Dedifferentiated amniotic fluid mesenchymal stem cell (primary cell): ENCODE results near the gene MGLL.

Experiments
- DNase-seq: peaks from one replicate; pipeline ENCODE4 v3.0.0-alpha.2; 2016; ENCODE audit errors: extremely low spot score

MGLL gene

GRCh38 chr3:127822041-127822681, at the start of gene MGLL:
MGLL (minus strand) TSS chr3:127822515; CDS start chr3:127822318, 197 bp downstream.
- DNase-seq: peak; percentile 31

DNA sequence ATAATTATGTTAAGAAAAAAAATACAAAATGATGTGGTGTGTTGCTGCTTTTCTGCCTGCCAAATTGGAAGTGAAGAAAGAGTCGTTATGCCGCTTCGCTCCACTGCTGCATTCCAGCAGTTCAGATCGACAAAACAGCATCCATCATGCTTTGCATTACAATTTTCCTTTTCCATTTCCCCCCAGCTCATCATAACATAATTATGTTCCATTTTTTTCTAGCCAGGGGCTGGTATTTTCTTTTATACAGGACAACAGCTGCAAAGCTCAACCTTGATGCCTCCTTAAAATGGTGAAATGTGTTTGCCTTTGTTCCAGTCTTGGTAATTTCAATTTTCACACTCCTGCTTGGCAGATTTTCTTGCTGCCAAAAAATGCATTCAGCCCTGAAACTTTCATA, 47.8 kb upstream of the MGLL start:
- no peak for DNase-seq

DNA sequence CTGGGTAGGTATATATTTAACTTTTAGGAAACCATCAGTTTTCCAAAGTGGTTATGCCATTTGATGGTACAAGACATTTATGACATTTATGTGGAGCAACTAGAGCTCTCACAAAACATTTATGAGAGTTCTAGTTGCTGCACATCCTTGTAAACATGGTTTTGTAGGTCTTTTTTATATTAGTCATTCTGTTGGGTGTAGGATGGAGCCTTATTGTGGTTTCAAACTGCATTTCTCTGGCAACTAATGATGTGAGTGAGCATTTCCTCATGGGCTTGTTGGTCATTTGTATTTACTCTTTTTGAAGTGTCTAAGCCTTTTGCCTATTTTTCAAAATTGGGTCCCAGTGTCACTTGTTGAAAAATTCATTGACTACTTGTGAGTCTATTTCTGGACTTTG, 45.7 kb upstream of the MGLL start:
- DNase-seq: no peak

DNA sequence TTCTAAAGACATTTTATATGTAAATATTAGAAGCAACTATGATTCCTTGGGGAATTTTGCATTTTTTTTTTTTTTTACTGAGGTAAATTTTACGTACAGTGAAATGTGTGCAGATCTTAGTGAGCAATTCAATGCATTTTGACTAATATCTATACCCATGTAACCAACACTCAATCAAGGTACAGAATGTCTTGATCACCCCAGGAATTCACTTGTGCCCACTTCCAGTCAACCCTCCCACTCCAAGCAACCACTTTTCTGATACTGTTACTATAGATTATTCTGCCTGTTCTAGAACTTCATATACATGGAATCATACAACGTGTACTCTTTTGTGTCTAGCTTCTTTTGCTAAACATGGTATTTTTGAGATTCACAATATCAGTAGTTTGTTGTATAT, 45.1 kb upstream of the MGLL start:
- no peak for DNase-seq

DNA sequence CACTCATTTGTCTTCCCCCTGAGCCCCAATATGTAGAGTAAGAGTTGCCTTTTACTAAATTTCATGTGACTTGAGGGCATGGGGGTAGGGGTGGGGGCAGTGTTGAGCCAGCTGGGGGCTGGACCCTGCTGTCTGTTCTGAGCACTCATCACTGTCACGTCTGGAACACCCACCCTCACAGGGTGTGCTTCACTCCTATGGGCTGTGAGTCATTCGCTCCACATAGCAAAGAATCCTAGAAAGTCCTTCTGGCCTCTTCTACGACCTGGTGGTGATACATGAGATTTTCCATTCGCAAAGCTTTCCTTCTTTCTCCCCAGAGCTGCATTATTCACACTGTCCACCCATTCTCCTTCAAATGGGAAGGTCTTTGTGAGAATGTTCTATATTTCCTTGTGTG, 43.6 kb upstream of the MGLL start:
- DNase-seq: peak; percentile 24

DNA sequence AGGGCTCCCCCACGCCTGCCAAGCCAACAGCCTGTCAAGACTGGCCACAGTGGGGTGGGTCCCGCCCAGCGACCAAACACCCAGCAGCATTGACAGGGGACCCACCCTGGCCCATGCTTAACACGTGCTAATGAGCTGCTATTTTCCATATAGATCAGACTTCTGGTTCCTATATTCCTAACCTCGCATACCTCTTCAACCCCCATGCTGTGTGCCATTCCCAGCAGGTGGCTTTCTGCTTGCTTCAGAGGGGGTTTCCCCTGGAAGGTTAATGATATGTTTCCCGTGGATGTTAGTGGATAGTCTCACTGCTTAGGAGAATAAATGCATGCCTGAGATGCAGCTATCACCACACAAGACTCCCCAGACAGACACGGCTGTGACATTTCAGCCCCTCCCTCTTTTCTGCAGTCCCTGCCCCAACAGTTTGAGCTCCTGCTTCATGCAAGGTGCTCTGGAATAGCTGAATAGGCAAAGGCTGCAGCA, 37.9 kb upstream of the MGLL start:
- no peak for DNase-seq

DNA sequence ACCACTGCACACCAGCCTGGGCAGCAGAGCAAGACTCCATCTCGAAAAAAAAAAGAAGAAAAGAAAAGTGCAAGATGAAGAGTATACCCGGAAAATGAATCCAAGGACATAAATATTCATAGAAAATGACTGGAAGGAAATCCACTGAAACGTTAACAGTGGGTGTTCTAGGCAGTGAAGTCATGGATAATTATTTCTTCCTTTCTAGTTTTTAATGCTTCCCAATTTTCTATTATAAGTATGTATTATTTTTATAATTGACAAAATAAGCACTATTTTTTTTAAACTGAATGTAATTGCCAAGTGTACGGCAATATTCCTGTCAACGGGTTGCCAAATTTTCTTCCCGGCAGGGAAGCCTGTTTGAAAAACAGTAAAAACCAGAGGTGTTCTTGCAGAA, 37.4 kb upstream of the MGLL start:
- no peak for DNase-seq

GRCh38 chr3:127858937-127859336, 36.6 kb upstream of the MGLL start:
- DNase-seq: no peak

- DNase-seq: no peak
Measured at GRCh38 chr3:127858521-127858920, 36.2 kb upstream of the MGLL start.

GRCh38 chr3:127857333-127857732, 35.0 kb upstream of the MGLL start:
- no peak for DNase-seq

DNA sequence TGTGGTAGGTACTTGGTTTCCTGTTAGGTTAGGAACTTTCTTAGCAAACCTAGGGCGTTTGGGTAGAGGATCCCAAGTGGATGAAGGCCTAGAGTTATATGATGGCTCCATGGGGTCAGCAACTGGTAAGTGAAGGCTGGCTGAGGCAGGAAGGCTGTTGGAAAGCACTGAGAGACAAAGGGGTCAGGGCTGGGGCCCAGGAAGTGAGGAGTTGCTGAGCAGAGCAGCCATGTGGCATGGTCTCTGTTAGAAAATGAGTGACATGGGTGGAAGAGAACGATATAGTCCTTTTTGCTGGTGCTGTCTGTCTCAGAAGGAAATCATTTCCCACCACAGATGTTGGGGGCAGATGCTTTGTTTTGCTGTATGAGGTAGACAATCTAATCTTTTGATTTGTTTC, 34.5 kb upstream of the MGLL start:
- no peak for DNase-seq

DNA sequence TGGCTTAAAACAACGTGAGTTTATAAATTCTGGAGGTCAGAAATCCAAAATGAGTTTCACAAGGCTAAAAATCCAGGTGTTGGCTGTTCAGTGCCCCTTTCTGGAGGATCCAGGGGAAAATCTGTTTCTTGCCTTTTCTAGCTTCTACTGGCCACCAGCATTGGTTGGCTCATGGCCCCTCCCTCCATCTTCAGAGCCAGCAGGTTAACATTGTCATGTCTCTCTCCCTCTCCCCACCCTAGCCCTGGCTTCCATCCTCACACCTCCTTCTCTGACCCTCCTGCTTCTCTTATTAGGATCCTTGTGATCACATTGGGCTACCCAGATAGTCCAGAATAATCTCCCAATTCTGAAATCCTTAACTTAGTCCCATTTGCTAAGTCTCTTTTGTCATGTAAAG, 32.9 kb upstream of the MGLL start:
- DNase-seq: no peak

GRCh38 chr3:127853681-127854080, 31.4 kb upstream of the MGLL start:
- no peak for DNase-seq

DNA sequence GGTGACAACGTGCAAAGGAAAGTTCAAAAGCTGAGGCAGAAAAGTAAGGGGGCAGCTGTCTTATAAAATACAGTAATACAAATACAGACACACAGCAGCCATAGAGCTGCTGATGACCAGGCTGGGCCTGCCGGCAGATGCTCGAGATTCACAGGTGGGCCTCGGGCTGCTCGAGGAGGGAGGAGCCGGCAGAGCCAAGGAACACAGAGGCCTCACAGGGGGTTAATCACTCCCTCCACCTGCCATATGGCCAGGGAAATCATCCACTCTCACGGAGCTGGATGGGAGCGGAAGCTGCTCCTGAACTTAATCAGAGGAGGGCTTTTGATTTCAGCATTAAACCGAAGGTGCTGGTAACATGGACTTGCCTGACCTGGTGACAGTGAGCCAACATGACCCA, 29.6 kb upstream of the MGLL start:
- no peak for DNase-seq

DNA sequence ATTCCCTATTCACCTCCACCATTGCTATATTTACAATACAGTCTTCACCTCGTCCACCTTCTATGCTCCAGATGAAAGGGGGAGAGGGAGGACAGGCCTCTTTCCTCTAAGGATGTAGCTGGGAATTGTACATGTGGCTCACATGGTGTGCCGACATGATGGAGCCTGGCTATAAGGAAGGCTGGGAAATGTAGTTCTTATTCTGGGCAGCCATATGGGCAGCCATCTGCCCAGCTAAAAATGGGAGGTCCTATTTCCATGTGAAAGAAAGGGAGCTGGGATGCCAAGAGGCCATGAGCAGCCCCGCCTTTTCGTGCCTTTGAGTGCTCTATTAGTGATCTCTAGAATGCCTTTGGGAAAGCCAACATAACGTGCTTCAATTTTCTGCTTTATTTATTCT, 27.1 kb upstream of the MGLL start:
- no peak for DNase-seq

- no peak for DNase-seq
Measured at GRCh38 chr3:127848131-127849129, 26.1 kb upstream of the MGLL start.

DNA sequence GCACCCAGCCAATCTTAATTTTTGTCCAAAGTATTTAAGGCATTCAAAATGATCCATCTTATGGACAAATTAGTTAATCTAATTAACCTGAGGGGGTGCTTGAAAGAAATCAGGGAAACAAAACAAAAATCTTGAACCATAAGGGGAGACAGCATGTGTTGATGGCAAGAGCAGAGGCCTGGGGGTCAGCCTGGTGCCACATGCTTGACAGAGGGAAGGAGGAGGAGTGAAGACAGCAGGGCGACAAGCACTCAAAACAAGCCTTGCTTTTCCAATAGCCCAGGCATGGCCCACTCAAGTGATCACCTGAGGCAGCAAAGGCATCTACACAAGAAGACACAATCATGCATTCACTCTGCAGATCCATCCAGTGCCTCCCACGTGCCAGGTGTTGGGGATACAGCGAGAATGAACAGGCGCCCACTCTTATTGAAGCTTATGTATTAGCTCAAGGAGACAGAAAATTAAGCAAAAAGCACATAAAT, 25.0 kb upstream of the MGLL start:
- DNase-seq: no peak

DNA sequence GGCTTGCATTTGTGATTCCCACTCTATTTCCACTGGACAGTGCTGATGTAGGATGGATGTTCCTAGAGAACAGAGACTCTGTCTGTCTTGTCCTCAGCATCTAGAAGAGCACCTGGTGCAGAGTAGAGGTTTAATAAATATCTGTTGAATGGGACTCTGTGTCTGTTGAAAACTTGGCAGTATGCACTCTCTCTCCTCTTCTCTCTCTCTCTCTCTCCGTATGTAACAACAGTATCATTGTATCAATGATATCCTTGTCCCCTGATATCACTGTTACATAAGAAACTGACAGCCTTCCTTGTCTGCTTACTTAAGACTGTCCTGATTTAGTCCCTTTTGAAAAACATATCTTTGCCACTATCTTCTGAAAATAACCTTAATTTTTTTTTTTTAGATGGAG, 24.3 kb upstream of the MGLL start:
- no peak for DNase-seq

DNA sequence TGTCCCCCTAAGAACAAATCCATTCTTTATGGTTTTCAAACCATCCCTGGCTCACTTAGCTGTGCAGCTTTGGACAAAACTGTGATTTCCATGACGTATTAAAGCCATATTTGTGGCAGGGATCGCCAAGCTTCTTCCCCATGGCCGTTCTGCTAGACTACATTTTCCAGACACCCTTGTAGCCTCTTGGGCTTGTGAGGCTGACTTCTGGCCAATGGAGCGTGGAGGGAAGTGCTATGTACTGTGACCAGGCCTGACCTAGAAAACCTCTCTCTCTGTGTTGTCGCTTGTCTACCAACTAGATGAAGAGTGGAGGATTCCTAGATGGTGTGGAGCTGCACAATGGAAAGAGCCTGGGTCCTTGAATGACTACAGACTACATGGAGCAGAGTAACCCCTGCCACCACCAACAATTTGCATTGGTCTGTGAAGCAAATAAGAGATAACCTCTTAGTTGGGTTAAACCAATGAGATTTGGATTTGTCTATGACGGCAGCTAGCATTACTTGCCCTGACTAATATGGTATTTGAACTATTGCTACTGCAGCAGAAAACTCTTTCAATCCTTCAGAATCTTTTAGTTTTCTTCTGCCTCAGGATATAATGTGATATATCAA, 22.1 kb upstream of the MGLL start:
- no peak for DNase-seq

- DNase-seq: no peak
Measured at GRCh38 chr3:127840671-127841070, 18.4 kb upstream of the MGLL start.

- no peak for DNase-seq
Measured at GRCh38 chr3:127839099-127839498, 16.8 kb upstream of the MGLL start.
